Measurements from ENCODE around the gene MAP3K3.

- TF ChIP-seq CTCF (IDR thresholded peaks at IDR 0.05; ENCODE audit: low read depth, low read length, poor library complexity, severe bottlenecking) (no peak), EZH2phosphoT487 (IDR thresholded peaks at IDR 0.05; ENCODE audit: borderline replicate concordance, low read length) (no peak)
These were observed 11.5 kb downstream of the MAP3K3 start for GRCh38 chr17:63633742-63634141.

Measured in DOHH2 (cell line).